Upper lobe of left lung (tissue), 6 donors: ENCODE data around the gene DBNDD1. TPM values are rescaled to one million over a fixed set of nuclear protein-coding genes. Genes with fewer than 3 reads are reported as not detected.
"Not testable (repeated sequence)": the region's sequence is repeated elsewhere in the genome, so short reads cannot be mapped to it uniquely, and the experiment has no call there.

Experiments used
- ATAC-seq, 2 donors: fragments of 200-7000 bp; cut with Tn5 transposase; one replicate each; pipeline ENCODE4 v1.9.1; 2022; ENCODE audit warnings: mild to moderate bottlenecking in 2 of 2, moderate library complexity in 2 of 2; ENCODE audit not compliant: low FRiP score in 2 of 2
- DNase-seq, 2 donors: peaks; one replicate each; pipeline ENCODE4 v3.0.0-alpha.2; 2019 to 2020
- H3K27ac ChIP-seq, 4 donors: fragments of 200-600 bp; sonication (generic); one replicate each; pipeline ENCODE4 v1.5.1; 2016 to 2019
- H3K27me3 ChIP-seq, 4 donors: fragments of 200-600 bp; sonication (generic); one replicate each; pipeline ENCODE4 v1.5.1; 2017 to 2019
- H3K36me3 ChIP-seq, 4 donors: fragments of 200-600 bp; sonication (generic); one replicate each; pipeline ENCODE4 v1.5.1; 2016 to 2019
- H3K4me1 ChIP-seq, 4 donors: fragments of 200-600 bp; sonication (generic); one replicate each; pipeline ENCODE4 v1.5.1; 2018 to 2019
- H3K4me3 ChIP-seq, 4 donors: fragments of 200-600 bp; sonication (generic); one replicate each; pipeline ENCODE4 v1.5.1; 2017 to 2019; ENCODE audit warnings: mild to moderate bottlenecking in 2 of 4, moderate library complexity in 1 of 4
- H3K9me3 ChIP-seq, 4 donors: fragments of 200-600 bp; sonication (generic); one replicate each; pipeline ENCODE4 v1.5.1; 2018 to 2019
- CTCF ChIP-seq, 6 experiments: fragments of 450-650 bp in 4 of 6; fragments of 200-600 bp in 2 of 6; sonication (generic) in 2 of 6; IDR thresholded peaks; one replicate each; pipeline ENCODE4 v1.5.1; 2016 to 2019; ENCODE audit warnings: antibody characterized with exemption in 6 of 6
- EP300 ChIP-seq, 4 donors: sonication (generic); formaldehyde crosslinking; IDR thresholded peaks; one replicate each; pipeline ENCODE4 v1.5.1; 2017; ENCODE audit warnings: antibody characterized with exemption in 4 of 4, control low read depth in 2 of 4
- POLR2A ChIP-seq, 4 donors: fragments of 450-650 bp; IDR thresholded peaks; one replicate each; pipeline ENCODE4 v1.5.1; 2016 to 2017; ENCODE audit warnings: antibody characterized with exemption in 4 of 4, mild to moderate bottlenecking in 2 of 4
- POLR2AphosphoS5 ChIP-seq, 2 donors: sonication (generic); formaldehyde crosslinking; IDR thresholded peaks; one replicate each; pipeline ENCODE4 v1.5.1; 2017; ENCODE audit warnings: antibody characterized with exemption in 2 of 2
- WGBS, 2 donors: methylation state at CpG; one replicate each; pipeline ENCODE4 v1.1.5; 2017 to 2018; 5-methylcytosine and 5-hydroxymethylcytosine counted together
- total RNA-seq, 6 donors: library from RNA; depleted of rRNA in 4 of 6; stranded (reverse); fragments of >200 nt in 4 of 6; gene quantifications; one replicate each; pipeline versions ENCODE4 v1.1.0 to v1.2.1, GENCODE V29; 2016 to 2021
- donor health status: DM: no; HTN: no; CAD: no; lungs with moderate emphysema.
- donor health status: DM: no; HTN: yes; CAD: no; lungs with severe emphysema.

The DBNDD1 gene
- total RNA-seq, 6 donors from 2014 or later: 4.6 to 23.2 (median 11.1) TPM

- no peak overlapping the region for H3K27ac ChIP-seq
- peaks cover 0 to 30% (median 20%) of the 10 kb centered on the region in 4 donors for H3K36me3 ChIP-seq
- no peaks in the 10 kb centered on the region for H3K4me1 ChIP-seq
- DNase-seq: peak in 1 of 2 donors; percentile 75
- H3K9me3 ChIP-seq: no peaks in the 10 kb centered on the region
- TF ChIP-seq CTCF (IDR thresholded peaks at IDR 0.05): no peak
- TF ChIP-seq POLR2AphosphoS5 (IDR thresholded peaks at IDR 0.05): no peak
- no peak for TF ChIP-seq POLR2A (IDR thresholded peaks at IDR 0.05)
- TF ChIP-seq EP300 (IDR thresholded peaks at IDR 0.05): no peak
- no peaks in the 10 kb centered on the region for H3K27me3 ChIP-seq
- no peak overlapping the region for H3K4me3 ChIP-seq
- ATAC-seq: peak; percentile 16 to 23
- 92 to 95% methylated on average over 21 to 38 of the region's 38 CpGs for WGBS, 2 donors
Observed at GRCh38 chr16:89999831-90000574, 19.3 kb downstream of the DBNDD1 start.

DNA sequence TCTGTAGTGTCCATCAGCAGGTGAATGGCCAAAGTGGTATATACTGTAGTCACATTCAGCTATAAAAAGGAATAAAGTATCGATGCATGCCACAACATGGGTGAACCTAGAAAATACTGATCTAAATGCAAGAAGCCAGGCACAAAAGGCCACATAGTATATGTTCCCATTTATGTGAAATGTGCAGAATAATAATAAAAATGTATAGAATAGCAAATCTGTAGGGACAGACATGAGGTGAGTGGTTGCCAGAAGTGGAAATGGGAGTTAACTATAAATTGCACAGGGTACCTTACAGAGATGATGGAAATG is 23.1 kb downstream of the DBNDD1 start:
- no peaks in the 10 kb centered on the region for H3K27me3 ChIP-seq
- TF ChIP-seq EP300 (IDR thresholded peaks at IDR 0.05) (no peak), POLR2A (IDR thresholded peaks at IDR 0.05) (no peak), POLR2AphosphoS5 (IDR thresholded peaks at IDR 0.05) (no peak), CTCF (IDR thresholded peaks at IDR 0.05) (no peak)
- WGBS, 2 donors: 100% methylated on average over 1 of the region's 1 CpG
- H3K4me3 ChIP-seq: no peak overlapping the region
- H3K4me1 ChIP-seq: peaks cover 0 to 2% (median 0%) of the 10 kb centered on the region in 4 donors
- peak overlapping the region; percentile 78 to 85 (median 82) for H3K27ac ChIP-seq
- ATAC-seq: no peak
- peaks cover 8 to 60% (median 45%) of the 10 kb centered on the region in 4 donors for H3K36me3 ChIP-seq
- H3K9me3 ChIP-seq: peaks cover 0 to 4% (median 0%) of the 10 kb centered on the region in 4 donors
- DNase-seq: no peak

DNA sequence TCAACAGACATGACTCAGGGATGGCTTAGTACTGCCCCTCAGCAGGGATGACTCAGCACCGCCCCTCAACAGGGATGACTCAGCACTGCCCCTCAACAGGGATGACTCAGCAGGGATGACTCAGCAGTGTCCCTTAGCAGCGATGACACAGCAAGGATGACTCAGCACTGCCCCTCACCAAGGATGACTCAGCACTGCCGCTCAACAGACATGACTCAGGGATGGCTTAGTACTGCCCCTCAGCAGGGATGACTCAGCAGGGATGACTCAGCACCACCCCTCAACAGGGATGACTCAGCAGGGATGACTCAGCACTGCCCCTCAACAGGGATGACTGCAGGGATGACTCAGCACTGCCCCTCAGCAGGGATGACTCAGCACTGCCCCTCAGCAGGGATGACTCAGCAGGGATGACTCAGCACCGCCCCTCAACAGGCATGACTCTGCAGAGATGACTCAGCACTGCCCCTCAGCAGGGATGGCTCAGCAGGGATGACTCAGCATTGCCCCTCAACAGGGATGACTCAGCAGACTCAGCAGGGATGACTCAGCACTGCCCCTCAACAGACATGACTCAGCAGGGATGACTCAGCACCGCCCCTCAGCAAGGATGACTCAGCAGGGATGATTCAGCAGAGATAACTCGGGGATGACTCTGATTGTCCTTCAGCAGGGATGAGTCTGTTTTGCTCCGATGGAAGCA is 23.6 kb downstream of the DBNDD1 start:
- H3K4me3 ChIP-seq, ATAC-seq, DNase-seq, H3K4me1 ChIP-seq, H3K9me3 ChIP-seq, H3K27me3 ChIP-seq: not testable (repeated sequence)
- WGBS, 2 donors: 79% methylated on average over 3 to 7 of the region's 7 CpGs
- peaks cover 8 to 63% (median 49%) of the 10 kb centered on the region in 4 donors for H3K36me3 ChIP-seq
- peak overlapping the region; percentile 78 to 85 (median 82) for H3K27ac ChIP-seq

DNA sequence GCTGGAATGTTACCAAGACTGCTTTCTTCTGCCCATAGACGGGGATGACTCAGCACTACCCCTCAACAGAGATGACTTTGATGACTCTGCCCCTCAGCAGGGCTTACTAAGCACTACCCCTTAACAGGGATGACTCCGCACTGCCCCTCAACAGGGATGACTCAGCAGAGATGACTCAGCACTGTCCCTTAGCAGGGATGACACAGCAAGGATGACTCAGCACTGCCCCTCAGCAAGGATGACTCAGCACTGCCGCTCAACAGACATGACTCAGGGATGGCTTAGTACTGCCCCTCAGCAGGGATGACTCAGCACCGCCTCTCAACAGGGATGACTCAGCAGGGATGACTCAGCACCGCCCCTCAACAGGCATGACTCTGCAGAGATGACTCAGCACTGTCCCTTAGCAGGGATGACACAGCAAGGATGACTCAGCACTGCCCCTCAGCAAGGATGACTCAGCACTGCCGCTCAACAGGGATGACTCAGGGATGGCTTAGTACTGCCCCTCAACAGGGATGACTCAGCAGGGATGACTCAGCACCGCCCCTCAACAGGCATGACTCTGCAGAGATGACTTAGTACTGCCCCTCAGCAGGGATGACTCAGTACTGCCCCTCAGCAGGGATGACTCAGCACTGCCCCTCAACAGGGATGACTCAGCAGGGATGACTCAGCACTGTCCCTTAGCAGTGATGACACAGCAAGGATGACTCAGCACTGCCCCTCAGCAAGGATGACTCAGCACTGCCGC is 24.4 kb downstream of the DBNDD1 start:
- 61 to 69% methylated on average over 6 to 7 of the region's 8 CpGs for WGBS, 2 donors
- H3K4me1 ChIP-seq, H3K9me3 ChIP-seq, ATAC-seq, H3K4me3 ChIP-seq, H3K27me3 ChIP-seq: not testable (repeated sequence)
- TF ChIP-seq POLR2AphosphoS5 (IDR thresholded peaks at IDR 0.05): peak in 1 of 2 donors; percentile 4
- peak overlapping the region; percentile 78 to 85 (median 82) for H3K27ac ChIP-seq
- DNase-seq: peak in 1 of 2 donors; percentile 36
- H3K36me3 ChIP-seq: peaks cover 8 to 65% (median 46%) of the 10 kb centered on the region in 4 donors

GRCh38 chr16:89994389-89994720 is 24.9 kb downstream of the DBNDD1 start:
- Histone ChIP-seq H3K4me1 (peaks cover 0 to 2% (median 0%) of the 10 kb centered on the region in 4 donors), H3K27me3 (no peaks in the 10 kb centered on the region), H3K4me3 (no peak overlapping the region), H3K36me3 (peaks cover 8 to 65% (median 43%) of the 10 kb centered on the region in 4 donors), H3K9me3 (peaks cover 0 to 4% (median 0%) of the 10 kb centered on the region in 4 donors), H3K27ac (peak overlapping the region; percentile 78 to 85 (median 82))
- DNase-seq (peak in 1 of 2 donors; percentile 42), ATAC-seq (no peak)
- WGBS, 2 donors: 82 to 91% methylated on average over 7 of the region's 7 CpGs
- no peak for TF ChIP-seq POLR2A (IDR thresholded peaks at IDR 0.05)
- no peak for TF ChIP-seq CTCF (IDR thresholded peaks at IDR 0.05)
- no peak for TF ChIP-seq EP300 (IDR thresholded peaks at IDR 0.05)
- TF ChIP-seq POLR2AphosphoS5 (IDR thresholded peaks at IDR 0.05): no peak
